GM18517 (cell line): ENCODE results near the gene LAMA5.

ENCODE experiments used
- ATAC-seq: cut with Tn5 transposase; IDR thresholded peaks from one replicate; pipeline ENCODE4 v1.9.1; 2021; ENCODE audit warnings: mild to moderate bottlenecking, moderate library complexity; ENCODE audit not compliant: unreplicated experiment

The LAMA5 gene

GRCh38 chr20:62359491-62360121, 7.5 kb downstream of the LAMA5 start:
- ATAC-seq, result no peak

- no peak for ATAC-seq
These were observed 8.0 kb downstream of the LAMA5 start for GRCh38 chr20:62359043-62359490.

- no peak for ATAC-seq
These were observed 8.7 kb downstream of the LAMA5 start for GRCh38 chr20:62358171-62359042.

- no peak for ATAC-seq
These were observed 9.4 kb downstream of the LAMA5 start for GRCh38 chr20:62357681-62358080.

- ATAC-seq, result no peak
These were observed 9.9 kb downstream of the LAMA5 start for GRCh38 chr20:62357187-62357667.

- no peak for ATAC-seq
These were observed 10.4 kb downstream of the LAMA5 start for GRCh38 chr20:62356589-62357186.

GRCh38 chr20:62355878-62356588, 11.1 kb downstream of the LAMA5 start:
- ATAC-seq, result no peak

- no peak for ATAC-seq
These were observed 11.6 kb downstream of the LAMA5 start for GRCh38 chr20:62355516-62355877.

- no peak for ATAC-seq
These were observed 12.2 kb downstream of the LAMA5 start for GRCh38 chr20:62354811-62355341.

GRCh38 chr20:62354031-62354808, 12.9 kb downstream of the LAMA5 start:
- ATAC-seq, result no peak

GRCh38 chr20:62353289-62354030, 13.7 kb downstream of the LAMA5 start:
- ATAC-seq, result no peak

GRCh38 chr20:62352402-62353288, 14.5 kb downstream of the LAMA5 start:
- no peak for ATAC-seq

GRCh38 chr20:62351469-62352401, 15.4 kb downstream of the LAMA5 start:
- ATAC-seq, result no peak

GRCh38 chr20:62350629-62351422, 16.3 kb downstream of the LAMA5 start:
- ATAC-seq, result no peak

- ATAC-seq, result no peak
These were observed 16.9 kb downstream of the LAMA5 start for GRCh38 chr20:62350098-62350628.

- no peak for ATAC-seq
These were observed 17.5 kb downstream of the LAMA5 start for GRCh38 chr20:62349556-62350097.
